ENCODE measurements around the gene GRK1.

Gene GRK1

GRCh38 chr13:113632706-113633484 is 34.1 kb upstream of the GRK1 start:
- no peak for DNase-seq (ENCODE audit: low read depth)

- DNase-seq (ENCODE audit: low read depth), result no peak
These were observed 33.5 kb upstream of the GRK1 start for GRCh38 chr13:113633485-113633873.

- DNase-seq (ENCODE audit: low read depth), result no peak
These were observed 32.6 kb upstream of the GRK1 start for GRCh38 chr13:113634279-113635047.

- no peak for DNase-seq (ENCODE audit: low read depth)
These were observed 32.0 kb upstream of the GRK1 start for GRCh38 chr13:113635048-113635420.

GRCh38 chr13:113635709-113636108 is 31.3 kb upstream of the GRK1 start:
- no peak for DNase-seq (ENCODE audit: low read depth)

- DNase-seq (ENCODE audit: low read depth), result no peak
These were observed 30.6 kb upstream of the GRK1 start for GRCh38 chr13:113636266-113636963.

- DNase-seq (ENCODE audit: low read depth), result no peak
These were observed 29.5 kb upstream of the GRK1 start for GRCh38 chr13:113637262-113638160.

GRCh38 chr13:113638173-113638746 is 28.8 kb upstream of the GRK1 start:
- no peak for DNase-seq (ENCODE audit: low read depth)

GRCh38 chr13:113638806-113639205 is 28.2 kb upstream of the GRK1 start:
- no peak for DNase-seq (ENCODE audit: low read depth)

GRCh38 chr13:113639616-113640262 is 27.3 kb upstream of the GRK1 start:
- DNase-seq (ENCODE audit: low read depth), result no peak

GRCh38 chr13:113641426-113641825 is 25.6 kb upstream of the GRK1 start:
- DNase-seq (ENCODE audit: low read depth), result no peak

GRCh38 chr13:113642563-113642962 is 24.5 kb upstream of the GRK1 start:
- DNase-seq (ENCODE audit: low read depth), result no peak

- DNase-seq (ENCODE audit: low read depth), result no peak
These were observed 23.4 kb upstream of the GRK1 start for GRCh38 chr13:113643593-113643992.

- no peak for DNase-seq (ENCODE audit: low read depth)
These were observed 22.2 kb upstream of the GRK1 start for GRCh38 chr13:113644800-113645199.

- DNase-seq (ENCODE audit: low read depth), result no peak
These were observed 21.7 kb upstream of the GRK1 start for GRCh38 chr13:113645329-113645728.

- no peak for DNase-seq (ENCODE audit: low read depth)
These were observed 20.6 kb upstream of the GRK1 start for GRCh38 chr13:113646376-113646775.

GRCh38 chr13:113646921-113647340 is 20.1 kb upstream of the GRK1 start:
- no peak for DNase-seq (ENCODE audit: low read depth)

GRCh38 chr13:113647351-113648215 is 19.4 kb upstream of the GRK1 start:
- no peak for DNase-seq (ENCODE audit: low read depth)

- no peak for DNase-seq (ENCODE audit: low read depth)
These were observed 18.8 kb upstream of the GRK1 start for GRCh38 chr13:113648216-113648610.

- DNase-seq (ENCODE audit: low read depth), result no peak
These were observed 17.8 kb upstream of the GRK1 start for GRCh38 chr13:113649212-113649611.
